Chondrocyte (in vitro differentiated cells): ENCODE measurements around the gene PAGE2B. TPM values are rescaled to one million over a fixed set of nuclear protein-coding genes. Genes with fewer than 3 reads are reported as not detected.
"Not testable (repeated sequence)": the region's sequence is repeated elsewhere in the genome, so short reads cannot be mapped to it uniquely, and the experiment has no call there.

Experiments used
- DNase-seq: peaks from one replicate; pipeline ENCODE4 v3.0.0; 2021; ENCODE audit warnings: mixed read lengths, low spot score
- H3K27ac Mint-ChIP-seq: one replicate; pipeline ENCODE4 v1.8.0; 2021; ENCODE audit warnings: mild to moderate bottlenecking, moderate library complexity, mixed read lengths; ENCODE audit not compliant: unreplicated experiment
- H3K27me3 Mint-ChIP-seq: 2 replicates; pipeline ENCODE4 v1.8.0; 2021; ENCODE audit warnings: low read depth, mixed read lengths
- H3K36me3 Mint-ChIP-seq: 2 replicates; pipeline ENCODE4 v1.8.0; 2021; ENCODE audit warnings: low read depth, mixed read lengths
- H3K4me1 Mint-ChIP-seq: 2 replicates; pipeline ENCODE4 v1.8.0; 2021; ENCODE audit warnings: low read depth, mild to moderate bottlenecking, mixed read lengths
- H3K4me3 Mint-ChIP-seq: one replicate; pipeline ENCODE4 v1.8.0; 2021; ENCODE audit warnings: mild to moderate bottlenecking, moderate library complexity, mixed read lengths; ENCODE audit not compliant: unreplicated experiment
- H3K9me3 Mint-ChIP-seq: 2 replicates; pipeline ENCODE4 v1.8.0; 2021; ENCODE audit warnings: low read depth, mixed read lengths
- CTCF ChIP-seq: fragments of 200-600 bp; sonication (generic); IDR thresholded peaks from 2 replicates; pipeline ENCODE4 v1.5.0; 2021; ENCODE audit warnings: antibody characterized with exemption, mild to moderate bottlenecking, moderate library complexity
- total RNA-seq: library from RNA; stranded (reverse); gene quantifications from 3 replicates; pipeline ENCODE4 v1.2.1, GENCODE V29; 2021

PAGE2B gene
- total RNA-seq, 1 donor from 2014 or later, result not detected

DNA sequence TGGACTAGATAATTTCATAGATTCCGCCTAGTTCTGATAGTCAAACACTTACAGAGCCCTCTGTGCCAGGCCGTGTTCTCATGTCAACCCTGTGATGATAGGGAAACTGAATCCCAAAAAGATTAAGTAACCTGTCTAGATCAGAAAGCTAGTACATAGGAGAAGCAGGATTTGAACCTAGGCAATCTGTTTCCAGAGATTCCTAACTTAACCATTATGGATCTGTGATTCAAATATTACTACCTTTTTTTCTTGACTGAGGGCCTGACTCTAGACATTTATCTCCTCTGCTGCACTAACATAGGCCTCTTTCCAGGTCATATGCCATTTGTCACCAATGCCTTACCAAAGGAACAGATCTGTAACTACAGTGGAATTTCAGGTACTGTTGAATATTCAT lies 45.5 kb upstream of the PAGE2B start:
- no peak for TF ChIP-seq CTCF
- Mint-ChIP-seq H3K27ac (no peak overlapping the region), H3K4me1 (no peaks in the 10 kb centered on the region), H3K4me3 (no peak overlapping the region), H3K9me3 (peaks cover 14% of the 10 kb centered on the region), H3K36me3 (no peaks in the 10 kb centered on the region), H3K27me3 (no peaks in the 10 kb centered on the region)
- no peak for DNase-seq

GRCh38 chrX:55030271-55031205 lies 44.3 kb upstream of the PAGE2B start, which contains the start of gene ALAS2:
Gene ALAS2, minus strand, starts transcription at chrX:55030977. Its CDS starts 4,977 bp downstream, at chrX:55026000.
- no peak for DNase-seq
- no peaks in the 10 kb centered on the region for H3K27me3 Mint-ChIP-seq
- no peaks in the 10 kb centered on the region for H3K4me1 Mint-ChIP-seq
- no peak within 1 kb of the TSS for H3K4me3 Mint-ChIP-seq
- no peaks in the 10 kb centered on the region for H3K36me3 Mint-ChIP-seq
- H3K9me3 Mint-ChIP-seq, result peaks cover 14% of the 10 kb centered on the region
- no peak for TF ChIP-seq CTCF
- no peak within 1 kb of the TSS for H3K27ac Mint-ChIP-seq

DNA sequence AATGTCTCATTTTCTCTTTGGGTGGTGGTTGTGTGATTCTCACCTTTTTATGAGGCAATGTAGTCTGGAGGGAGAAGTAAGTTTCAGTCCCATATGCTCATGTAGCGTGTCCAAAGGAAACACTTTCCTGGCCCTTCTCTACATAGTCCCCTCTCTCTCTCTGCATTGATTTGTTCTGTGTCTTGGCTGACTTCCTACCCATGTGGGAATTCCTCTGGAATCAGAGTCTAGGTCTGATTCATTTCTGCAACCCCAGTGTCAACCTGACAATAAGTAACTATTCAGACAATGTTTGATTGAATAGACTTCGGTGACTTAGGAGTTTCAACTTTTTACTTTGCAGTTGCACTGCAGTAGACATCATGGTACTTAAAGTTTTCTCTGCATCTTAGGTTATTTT lies 41.4 kb upstream of the PAGE2B start:
- Mint-ChIP-seq H3K4me1 (no peaks in the 10 kb centered on the region), H3K27me3 (no peaks in the 10 kb centered on the region), H3K4me3 (no peak overlapping the region), H3K9me3 (peaks cover 7% of the 10 kb centered on the region), H3K36me3 (no peaks in the 10 kb centered on the region), H3K27ac (no peak overlapping the region)
- no peak for DNase-seq
- no peak for TF ChIP-seq CTCF

DNA sequence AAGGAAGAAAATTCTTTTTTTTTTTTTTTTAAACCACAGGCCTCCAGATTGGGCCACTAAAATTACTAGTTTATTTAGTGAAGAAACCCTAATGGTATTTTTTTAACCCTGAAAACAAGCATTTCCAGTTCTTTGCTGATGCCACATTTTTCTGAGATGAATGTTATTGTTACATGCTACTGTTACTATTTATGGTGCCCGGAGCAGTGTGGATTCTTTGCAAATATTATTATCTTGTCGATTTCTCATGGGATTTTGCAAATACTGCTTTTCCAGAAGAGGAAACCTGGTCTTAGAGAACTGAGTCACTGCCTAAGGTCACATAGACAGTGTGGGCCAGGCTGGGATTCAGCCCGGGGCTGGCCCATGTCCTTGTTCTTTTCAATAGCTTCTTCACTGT lies 35.4 kb upstream of the PAGE2B start:
- no peak overlapping the region for H3K27ac Mint-ChIP-seq

GRCh38 chrX:55041514-55041913 lies 33.3 kb upstream of the PAGE2B start:
- Mint-ChIP-seq H3K27ac (no peak overlapping the region), H3K4me3 (no peak overlapping the region), H3K4me1 (peaks cover 24% of the 10 kb centered on the region), H3K36me3 (no peaks in the 10 kb centered on the region), H3K27me3 (no peaks in the 10 kb centered on the region), H3K9me3 (peaks cover 20% of the 10 kb centered on the region)
- no peak for TF ChIP-seq CTCF
- no peak for DNase-seq

More for the DNA sequence above, 35.4 kb upstream of the PAGE2B start:
- Mint-ChIP-seq H3K4me3 (no peak overlapping the region), H3K9me3 (peaks cover 21% of the 10 kb centered on the region), H3K36me3 (no peaks in the 10 kb centered on the region), H3K27me3 (no peaks in the 10 kb centered on the region), H3K4me1 (peaks cover 11% of the 10 kb centered on the region)
- no peak for TF ChIP-seq CTCF
- DNase-seq, result no peak

DNA sequence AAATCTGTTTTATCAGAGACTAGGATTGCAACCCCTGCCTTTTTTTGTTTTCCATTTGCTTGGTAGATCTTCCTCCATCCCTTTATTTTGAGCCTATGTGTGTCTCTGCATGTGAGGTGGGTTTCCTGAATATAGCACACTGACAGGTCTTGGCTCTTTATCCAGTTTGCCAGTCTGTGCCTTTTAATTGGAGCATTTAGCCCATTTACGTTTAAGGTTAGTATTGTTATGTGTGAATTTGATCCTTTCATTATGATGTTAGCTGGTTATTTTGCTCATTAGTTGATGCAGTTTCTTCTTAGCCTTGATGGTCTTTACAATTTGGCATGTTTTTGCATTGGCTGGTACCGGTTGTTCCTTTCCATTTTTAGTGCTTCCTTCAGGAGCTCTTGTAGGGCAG lies 24.2 kb upstream of the PAGE2B start:
- not testable (repeated sequence) for H3K27ac Mint-ChIP-seq, DNase-seq

More for the DNA sequence above, 24.2 kb upstream of the PAGE2B start:
- H3K4me3 Mint-ChIP-seq, H3K4me1 Mint-ChIP-seq, H3K27me3 Mint-ChIP-seq, H3K36me3 Mint-ChIP-seq: not testable (repeated sequence)
- H3K9me3 Mint-ChIP-seq, result peaks cover 44% of the 10 kb centered on the region
